CD4-positive, alpha-beta T cell treated with Interleukin-12 subunit alpha and Interleukin-12 subunit beta, for 1 hour (primary cell): Measurements from ENCODE around the gene KCNQ5.

Source experiments
- DNase-seq: peaks from one replicate; pipeline ENCODE4 v3.0.0-alpha.2; 2020

The KCNQ5 gene

GRCh38 chr6:72642435-72642834, 20.6 kb downstream of the KCNQ5 start:
- DNase-seq: no peak

- no peak for DNase-seq
Observed at GRCh38 chr6:72643214-72643613, 21.4 kb downstream of the KCNQ5 start.

GRCh38 chr6:72646604-72647485, 25.0 kb downstream of the KCNQ5 start:
- no peak for DNase-seq

- DNase-seq: no peak
Observed at GRCh38 chr6:72647489-72647888, 25.6 kb downstream of the KCNQ5 start.

GRCh38 chr6:72649032-72649984, 27.4 kb downstream of the KCNQ5 start:
- no peak for DNase-seq

- no peak for DNase-seq
Observed at GRCh38 chr6:72650081-72650745, 28.3 kb downstream of the KCNQ5 start.

GRCh38 chr6:72651174-72651573, 29.3 kb downstream of the KCNQ5 start:
- no peak for DNase-seq

- DNase-seq: no peak
Observed at GRCh38 chr6:72651967-72652956, 30.4 kb downstream of the KCNQ5 start.

GRCh38 chr6:72653026-72653425, 31.2 kb downstream of the KCNQ5 start:
- no peak for DNase-seq

GRCh38 chr6:72654071-72654621, 32.3 kb downstream of the KCNQ5 start:
- no peak for DNase-seq

- no peak for DNase-seq
Observed at GRCh38 chr6:72657407-72658197, 35.7 kb downstream of the KCNQ5 start.

- no peak for DNase-seq
Observed at GRCh38 chr6:72659754-72660153, 37.9 kb downstream of the KCNQ5 start.

- DNase-seq: no peak
Observed at GRCh38 chr6:72661411-72661810, 39.5 kb downstream of the KCNQ5 start.

GRCh38 chr6:72665599-72665998, 43.7 kb downstream of the KCNQ5 start:
- no peak for DNase-seq

GRCh38 chr6:72669324-72669723, 47.5 kb downstream of the KCNQ5 start:
- no peak for DNase-seq

- DNase-seq: no peak
Observed at GRCh38 chr6:72672906-72673305, 51.0 kb downstream of the KCNQ5 start.

GRCh38 chr6:72674842-72675241, 53.0 kb downstream of the KCNQ5 start:
- DNase-seq: no peak

- DNase-seq: no peak
Observed at GRCh38 chr6:72675396-72675795, 53.5 kb downstream of the KCNQ5 start.

- DNase-seq: no peak
Observed at GRCh38 chr6:72676995-72677394, 55.1 kb downstream of the KCNQ5 start.

GRCh38 chr6:72677740-72678139, 55.9 kb downstream of the KCNQ5 start:
- DNase-seq: no peak

GRCh38 chr6:72683797-72684196, 61.9 kb downstream of the KCNQ5 start:
- DNase-seq: no peak
